Transverse colon (tissue), 4 donors: ENCODE measurements around the gene NFYC.

Source experiments
- POLR2A ChIP-seq: fragments of 450-650 bp; IDR thresholded peaks from one replicate; pipeline ENCODE4 v1.6.1; 2016; ENCODE audit warnings: antibody characterized with exemption, mild to moderate bottlenecking, moderate library complexity
- POLR2AphosphoS5 ChIP-seq, 3 donors: sonication (generic); formaldehyde crosslinking; IDR thresholded peaks; one replicate each; pipeline ENCODE4 v1.6.1; 2016; ENCODE audit warnings: antibody characterized with exemption in 3 of 3
- TF ChIP-seq, protein P1 (sequence below), 5 experiments: fragments of 200-600 bp in 3 of 5; fragments of 450-650 bp in 2 of 5; sonication (generic) in 3 of 5; IDR thresholded peaks; 1 replicate in 2 of 5; 2 replicates in 3 of 5; pipeline ENCODE4 v1.5.1; 2016 to 2017; ENCODE audit warnings: antibody characterized with exemption in 5 of 5, inconsistent platforms in 3 of 5, mild to moderate bottlenecking in 2 of 5, moderate library complexity in 1 of 5

DNA sequence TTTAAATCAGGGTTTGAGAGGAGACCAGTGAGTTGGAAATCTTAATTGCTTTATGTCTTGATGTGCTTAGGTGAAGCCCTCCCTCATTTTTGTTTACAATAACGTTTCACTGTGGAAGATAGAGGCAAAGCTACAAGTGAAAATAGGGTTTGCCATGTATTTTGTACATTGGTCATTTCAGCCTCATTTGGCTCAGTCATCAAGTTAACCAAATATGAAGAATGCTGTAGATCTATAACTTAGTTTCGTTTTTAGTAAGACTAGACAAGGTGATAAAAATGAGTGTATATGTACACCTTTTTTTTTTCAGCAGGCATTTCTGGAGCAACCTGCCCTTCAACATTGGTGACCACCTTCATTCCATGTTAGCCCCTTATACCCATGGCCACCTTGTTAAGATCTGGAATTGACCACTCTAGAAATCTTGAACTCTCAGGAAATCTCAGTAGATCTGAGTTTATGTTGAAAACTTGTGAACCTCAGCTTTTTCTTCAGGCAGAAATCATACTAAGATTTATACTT lies 2.9 kb downstream of the NFYC start:
- TF ChIP-seq POLR2A (no peak), POLR2AphosphoS5 (IDR thresholded peaks at IDR 0.05) (no peak)
- TF ChIP-seq, protein P1, sequence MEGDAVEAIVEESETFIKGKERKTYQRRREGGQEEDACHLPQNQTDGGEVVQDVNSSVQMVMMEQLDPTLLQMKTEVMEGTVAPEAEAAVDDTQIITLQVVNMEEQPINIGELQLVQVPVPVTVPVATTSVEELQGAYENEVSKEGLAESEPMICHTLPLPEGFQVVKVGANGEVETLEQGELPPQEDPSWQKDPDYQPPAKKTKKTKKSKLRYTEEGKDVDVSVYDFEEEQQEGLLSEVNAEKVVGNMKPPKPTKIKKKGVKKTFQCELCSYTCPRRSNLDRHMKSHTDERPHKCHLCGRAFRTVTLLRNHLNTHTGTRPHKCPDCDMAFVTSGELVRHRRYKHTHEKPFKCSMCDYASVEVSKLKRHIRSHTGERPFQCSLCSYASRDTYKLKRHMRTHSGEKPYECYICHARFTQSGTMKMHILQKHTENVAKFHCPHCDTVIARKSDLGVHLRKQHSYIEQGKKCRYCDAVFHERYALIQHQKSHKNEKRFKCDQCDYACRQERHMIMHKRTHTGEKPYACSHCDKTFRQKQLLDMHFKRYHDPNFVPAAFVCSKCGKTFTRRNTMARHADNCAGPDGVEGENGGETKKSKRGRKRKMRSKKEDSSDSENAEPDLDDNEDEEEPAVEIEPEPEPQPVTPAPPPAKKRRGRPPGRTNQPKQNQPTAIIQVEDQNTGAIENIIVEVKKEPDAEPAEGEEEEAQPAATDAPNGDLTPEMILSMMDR (IDR thresholded peaks at IDR 0.05), result no peak
